GM18505 (cell line): Measurements from ENCODE around the gene KRTAP8-1.

Experiments
- ATAC-seq: cut with Tn5 transposase; IDR thresholded peaks from one replicate; pipeline ENCODE4 v1.9.1; 2021; ENCODE audit not compliant: unreplicated experiment
- POLR2A ChIP-seq: IDR thresholded peaks from 4 replicates; pipeline ENCODE4 v1.6.1; 2011; ENCODE audit warnings: borderline replicate concordance; ENCODE audit not compliant: insufficient read depth, insufficient read length; ENCODE audit errors: extremely low read depth

The KRTAP8-1 gene, protein sequence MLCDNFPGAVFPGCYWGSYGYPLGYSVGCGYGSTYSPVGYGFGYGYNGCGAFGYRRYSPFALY

DNA sequence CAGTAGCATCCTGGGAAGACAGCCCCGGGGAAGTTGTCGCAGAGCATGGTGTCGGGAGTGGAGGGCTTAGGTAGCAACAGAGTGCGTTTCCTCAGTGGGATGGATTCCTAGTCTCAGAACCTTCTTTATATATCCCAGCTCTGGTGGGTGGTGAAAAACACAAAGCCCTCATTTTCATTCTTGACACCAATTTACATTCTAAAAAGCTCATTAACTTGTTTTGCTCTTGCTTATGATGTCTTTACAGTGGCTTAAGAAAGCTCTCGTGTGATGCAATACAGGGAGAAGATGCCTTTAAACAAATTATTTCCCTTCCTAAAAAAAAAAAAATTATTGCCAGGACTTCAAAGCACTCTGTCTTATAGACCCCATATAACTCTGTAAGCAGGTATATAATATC is at the start of gene KRTAP8-1:
TSS of gene KRTAP8-1 (minus strand) at position 101 of the 400 bp plus-strand sequence. CDS start at position 47, 54 bp downstream.
- no peak for ATAC-seq
- no peak for TF ChIP-seq POLR2A

DNA sequence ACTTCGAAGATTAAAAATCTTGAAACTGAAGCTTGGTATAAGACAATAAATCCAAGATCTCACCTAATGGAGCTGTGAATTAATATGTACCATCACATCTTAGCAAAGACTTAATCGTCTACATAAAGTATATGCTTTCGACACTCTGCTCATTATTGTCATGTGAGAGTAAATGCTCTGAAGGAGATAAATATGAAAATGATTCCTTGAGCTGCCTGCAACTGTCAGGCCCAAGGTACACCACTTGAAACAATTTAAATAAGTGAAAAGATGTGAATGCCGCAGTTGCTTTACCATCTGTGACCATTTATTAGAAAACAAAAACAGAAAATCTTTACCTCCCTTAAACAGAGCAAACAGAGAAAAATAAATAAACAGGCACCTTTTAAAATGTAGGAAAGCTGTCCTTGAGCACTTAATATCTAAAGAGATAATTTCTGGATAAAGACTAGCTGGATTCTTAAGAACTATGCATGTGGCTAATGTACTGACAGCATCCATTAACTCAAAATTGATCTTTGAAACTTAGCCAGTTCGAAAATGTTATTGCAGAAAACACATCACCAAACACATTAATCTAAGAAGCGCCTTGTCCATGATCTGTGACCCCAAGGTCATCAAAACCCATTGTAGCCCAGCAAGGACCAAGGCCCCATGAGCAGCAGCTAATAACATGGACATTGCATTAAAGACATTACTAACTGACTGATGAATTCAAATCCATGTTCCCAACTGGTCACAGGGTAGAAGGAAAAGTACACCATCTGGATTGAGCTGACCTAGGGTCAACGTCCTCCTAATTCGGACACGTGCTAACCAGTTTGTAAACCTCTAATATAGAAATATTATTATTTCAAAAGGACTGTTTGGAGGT is 34.8 kb upstream of the KRTAP8-1 start:
- ATAC-seq, result no peak

DNA sequence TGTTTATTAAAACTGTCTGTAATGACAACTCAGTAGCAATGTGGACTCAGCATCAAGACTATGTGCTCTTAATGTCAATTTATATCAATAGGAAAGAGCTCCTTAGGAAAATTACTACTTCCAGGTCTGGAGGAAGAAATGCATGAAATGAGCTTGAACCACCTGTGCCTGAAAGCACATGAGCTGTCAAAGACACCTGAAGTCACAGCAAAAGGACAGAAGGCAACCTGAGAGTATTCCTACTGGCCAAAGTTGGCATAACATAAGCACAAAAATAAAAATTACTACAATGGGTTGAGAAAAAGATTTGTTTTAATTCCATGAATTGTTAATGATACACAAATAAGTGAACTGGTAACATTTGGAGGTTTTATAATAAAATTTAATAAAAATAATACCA is 29.9 kb upstream of the KRTAP8-1 start:
- no peak for TF ChIP-seq POLR2A
- no peak for ATAC-seq

More for the DNA sequence above, 34.8 kb upstream of the KRTAP8-1 start:
- TF ChIP-seq POLR2A, result no peak

DNA sequence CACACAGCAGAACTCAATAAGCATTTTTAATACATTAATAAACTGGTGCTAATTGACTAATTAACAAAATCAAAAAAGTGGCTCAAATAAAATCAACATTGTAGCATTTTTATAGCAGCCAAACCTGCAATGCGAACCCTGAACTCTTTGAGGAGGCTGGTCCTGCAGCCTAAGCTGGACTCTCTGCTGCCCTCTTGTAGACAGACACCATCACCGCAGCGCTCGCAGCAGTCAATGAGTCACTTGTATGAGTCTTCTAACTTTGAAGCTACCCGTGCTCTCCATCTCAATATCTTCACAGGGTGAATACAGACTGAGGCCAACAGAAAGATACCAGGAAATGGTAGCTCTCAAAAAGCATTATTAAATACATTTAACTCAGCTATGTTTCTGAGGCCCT is 26.2 kb upstream of the KRTAP8-1 start:
- no peak for ATAC-seq
- TF ChIP-seq POLR2A, result no peak

DNA sequence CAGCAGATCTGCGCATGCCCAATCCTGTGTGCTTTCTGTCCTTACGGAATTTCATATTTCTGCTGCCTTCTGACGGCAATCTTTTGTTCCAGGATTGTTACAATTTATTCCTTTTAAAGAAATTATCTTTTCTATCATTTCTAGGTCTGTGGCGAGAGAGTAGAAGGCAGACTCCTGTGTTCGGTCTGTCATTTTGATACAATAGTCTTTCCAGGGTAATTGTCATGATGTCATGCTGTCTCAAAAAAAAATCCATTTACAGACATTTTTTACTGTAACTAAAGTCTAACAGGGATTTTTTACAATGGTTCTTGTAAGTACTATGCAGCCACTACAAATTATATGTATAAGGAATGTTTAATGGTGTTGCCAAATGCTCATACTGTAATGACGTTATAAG is 25.5 kb upstream of the KRTAP8-1 start:
- TF ChIP-seq POLR2A, result no peak
- no peak for ATAC-seq

DNA sequence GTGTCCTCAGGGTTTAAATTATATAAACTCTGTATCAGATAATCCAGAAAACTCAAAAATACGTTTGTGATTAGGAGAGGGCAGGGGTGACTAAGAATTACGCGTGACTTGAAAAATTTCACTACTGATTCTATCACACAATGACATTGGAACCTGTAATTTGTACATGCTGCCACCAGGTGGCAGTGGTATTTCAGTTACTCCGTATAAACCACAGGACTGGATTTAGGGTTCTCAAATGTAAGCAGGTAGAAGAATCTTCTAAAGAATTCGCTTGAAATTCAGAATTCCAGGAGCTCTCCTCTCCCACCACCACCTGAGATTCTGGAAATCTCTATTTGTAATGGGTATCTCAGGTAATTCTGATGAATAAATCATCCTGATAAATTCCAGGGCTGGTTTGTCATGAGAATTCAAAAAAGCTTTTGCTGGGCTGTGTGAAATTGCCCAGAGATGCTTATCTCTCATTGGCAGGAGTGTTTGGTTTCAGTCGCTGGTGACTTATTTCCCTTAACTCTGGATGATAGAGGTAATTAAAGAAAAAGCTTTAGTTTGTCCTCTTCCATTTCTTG is 18.2 kb upstream of the KRTAP8-1 start:
- no peak for TF ChIP-seq POLR2A
- ATAC-seq, result no peak

DNA sequence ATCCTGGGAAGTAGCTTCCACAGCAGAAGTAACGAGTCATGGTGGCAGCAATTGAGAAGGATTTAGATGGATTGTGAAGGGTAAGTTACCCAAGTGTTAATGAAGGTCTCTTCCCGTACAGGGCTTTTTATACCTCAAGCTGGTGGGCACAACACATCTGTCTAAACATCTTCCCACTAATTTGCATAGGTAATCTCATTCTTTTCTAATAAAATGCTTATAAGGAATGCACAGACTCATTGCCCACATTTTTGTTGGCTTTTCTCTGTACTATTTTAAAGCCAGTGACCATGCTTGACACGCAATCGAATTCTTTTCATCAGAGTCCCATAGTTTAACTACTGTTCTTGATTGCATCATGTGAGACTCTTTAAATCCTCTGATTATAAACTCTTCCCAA is 16.6 kb upstream of the KRTAP8-1 start, which contains the start of gene KRTAP7-1:
TSS of gene KRTAP7-1 (minus strand) at position 101 of the 400 bp plus-strand sequence. CDS start at position 40, 61 bp downstream.
- TF ChIP-seq POLR2A, result no peak
- ATAC-seq, result no peak

DNA sequence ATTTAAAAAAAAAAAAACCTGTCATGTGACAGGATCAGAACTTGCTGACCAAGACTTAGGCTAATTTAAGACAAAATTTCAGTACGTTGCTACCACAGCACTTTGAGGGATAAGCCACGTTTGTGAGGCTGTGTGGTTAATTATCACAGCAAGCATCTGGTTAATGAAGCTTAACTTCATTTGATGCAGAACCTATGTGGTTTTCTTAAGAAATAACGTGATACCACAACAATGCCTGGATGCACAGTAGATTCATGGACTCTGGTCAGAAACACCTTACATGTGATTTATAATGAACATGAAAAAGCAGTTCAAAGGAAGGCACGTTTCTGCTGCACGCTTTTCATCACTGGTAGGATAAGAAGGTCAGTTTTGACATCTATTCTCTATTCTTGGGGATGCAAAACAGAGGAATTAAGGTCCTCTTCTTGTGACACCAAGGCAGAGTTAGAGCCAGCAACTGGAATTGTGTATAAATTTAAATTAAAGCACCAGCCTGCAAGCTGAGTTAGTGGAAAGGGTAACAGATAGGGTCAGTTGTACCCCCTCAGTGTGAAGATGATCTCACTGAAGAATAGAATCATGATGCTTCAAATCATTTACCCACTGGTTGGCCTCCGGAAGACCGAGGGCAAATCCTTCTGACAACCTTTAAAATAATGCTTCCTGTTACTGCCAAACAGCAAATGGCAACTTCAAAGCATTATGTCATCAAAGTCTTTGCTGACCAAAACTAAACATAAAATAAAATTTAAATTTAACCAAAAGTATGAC is 6.0 kb upstream of the KRTAP8-1 start:
- ATAC-seq, result no peak
- TF ChIP-seq POLR2A, result no peak

DNA sequence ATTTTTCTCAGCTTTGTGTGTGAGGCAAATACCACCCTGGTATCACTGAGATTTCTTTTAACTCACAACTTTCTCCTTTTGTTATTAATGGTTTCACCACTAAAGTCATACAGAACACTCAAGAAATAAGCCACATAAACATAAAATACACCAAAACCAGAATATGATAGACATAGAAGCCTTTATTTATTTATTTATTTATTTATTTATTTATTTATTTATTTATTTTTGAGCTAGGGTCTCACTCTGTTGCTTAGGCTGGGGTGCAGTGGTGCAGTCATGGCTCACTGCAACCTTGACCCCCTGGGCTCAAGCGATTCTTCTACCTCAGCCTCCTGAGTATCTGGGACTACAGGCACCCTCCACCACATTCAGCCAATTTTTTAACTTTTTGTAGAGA is 12.5 kb downstream of the KRTAP8-1 start:
- no peak for ATAC-seq
- no peak for TF ChIP-seq POLR2A

DNA sequence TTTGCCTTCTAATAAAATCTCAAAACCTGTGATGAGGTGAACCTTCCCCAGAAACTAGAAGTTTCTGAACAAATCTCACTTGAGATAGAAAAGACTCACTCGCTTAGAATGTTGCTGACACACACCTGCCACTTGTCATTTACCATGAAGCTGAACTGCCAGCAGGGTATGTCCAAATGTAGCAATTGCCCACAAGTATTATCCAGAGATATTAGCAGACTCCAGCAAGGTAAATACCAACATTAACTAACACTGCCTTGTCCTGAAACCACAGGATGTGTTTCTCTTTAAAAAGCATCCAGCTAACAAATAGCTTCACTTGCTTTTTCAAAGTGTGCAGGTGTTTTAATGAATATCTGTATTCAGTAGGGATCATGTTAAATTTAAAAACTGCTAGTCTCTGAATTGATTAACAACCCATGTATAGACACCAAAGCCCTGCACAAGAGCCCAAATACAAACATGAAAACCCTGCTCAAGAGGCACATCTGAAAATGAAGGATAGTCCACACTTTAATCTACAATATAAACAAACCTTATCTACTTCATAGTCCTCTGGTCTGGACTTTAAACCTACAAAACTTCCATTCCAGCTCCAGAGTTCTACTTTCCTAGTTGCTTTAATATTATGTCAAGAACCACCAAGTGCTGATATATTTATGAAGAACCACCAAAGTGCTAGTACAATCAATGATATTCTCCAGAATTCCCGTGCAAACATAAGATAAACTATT is 19.3 kb downstream of the KRTAP8-1 start:
- TF ChIP-seq POLR2A, result no peak
- no peak for ATAC-seq

DNA sequence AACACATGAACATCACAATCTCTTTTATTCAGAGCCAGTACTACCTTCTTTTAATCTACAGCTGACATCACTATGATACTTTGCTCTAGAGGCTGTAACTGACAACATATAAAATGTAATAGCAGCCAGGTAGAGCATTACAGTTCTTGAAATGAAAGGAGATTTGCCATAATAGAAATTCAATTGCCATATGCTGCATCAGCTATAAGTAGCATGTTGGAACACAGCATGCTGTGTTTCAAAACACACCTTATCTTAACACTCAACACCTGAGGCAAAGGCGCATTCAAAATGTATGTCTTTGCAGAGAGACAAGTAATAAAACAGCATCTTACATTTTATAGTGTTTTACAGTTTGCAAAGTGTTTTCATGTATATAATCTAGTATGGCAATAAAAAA is 33.8 kb downstream of the KRTAP8-1 start:
- no peak for ATAC-seq
- no peak for TF ChIP-seq POLR2A

DNA sequence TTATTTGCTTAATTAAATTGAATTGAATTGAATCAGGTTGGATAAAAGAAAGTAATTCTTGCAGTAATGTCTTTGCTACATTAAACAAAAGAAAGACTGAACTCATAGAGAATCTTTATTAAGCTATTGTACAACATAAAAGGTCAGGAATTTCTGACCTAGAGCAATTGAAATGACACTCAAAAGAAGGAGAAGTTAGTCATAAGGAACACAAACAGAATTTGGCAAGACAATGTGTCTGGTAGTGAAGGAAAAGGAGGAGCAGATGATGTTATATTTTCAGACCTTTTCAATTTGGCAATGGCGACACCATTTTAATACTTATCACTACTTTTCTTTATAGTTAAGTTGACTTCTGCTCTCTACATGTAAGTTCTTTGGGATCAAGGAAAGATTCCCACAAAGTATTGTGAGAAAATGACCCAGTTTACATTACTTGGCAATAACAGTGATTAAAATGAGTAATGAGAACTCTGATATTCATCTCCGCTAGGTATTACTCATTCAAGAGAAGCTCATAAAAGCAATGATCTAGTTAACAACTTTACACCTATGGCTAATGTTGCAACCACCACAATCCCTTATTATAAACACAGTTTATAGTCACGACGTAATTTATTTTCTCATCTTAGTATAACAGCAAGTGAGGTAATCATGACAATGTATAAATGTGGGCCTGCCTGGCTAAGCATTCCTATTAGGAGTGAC is 43.2 kb downstream of the KRTAP8-1 start:
- ATAC-seq, result no peak
- no peak for TF ChIP-seq POLR2A
